SKM-1 (cell line): ENCODE results near the gene PHTF1.

ENCODE experiments used
- DNase-seq: peaks from one replicate; lab custom pipeline; 2025; ENCODE audit not compliant: unreplicated experiment; lab: John Stamatoyannopoulos, UW

PHTF1 gene

GRCh38 chr1:113759333-113760101, at the start of gene PHTF1:
Gene PHTF1 (minus strand): TSS chr1:113759486. CDS start chr1:113758703, 783 bp downstream.
- peak; percentile 65 for DNase-seq

GRCh38 chr1:113808450-113809195, 49.3 kb upstream of the PHTF1 start:
- no peak for DNase-seq

- DNase-seq: no peak
Observed at GRCh38 chr1:113805639-113806038, 46.4 kb upstream of the PHTF1 start.

- DNase-seq: no peak
Observed at GRCh38 chr1:113805256-113805531, 45.9 kb upstream of the PHTF1 start.

GRCh38 chr1:113804421-113805255, 45.4 kb upstream of the PHTF1 start:
- no peak for DNase-seq

GRCh38 chr1:113802367-113803007, 43.2 kb upstream of the PHTF1 start:
- no peak for DNase-seq

- DNase-seq: no peak
Observed at GRCh38 chr1:113800487-113800886, 41.2 kb upstream of the PHTF1 start.

- DNase-seq: no peak
Observed at GRCh38 chr1:113797472-113797871, 38.2 kb upstream of the PHTF1 start.

GRCh38 chr1:113793878-113794834, 34.9 kb upstream of the PHTF1 start:
- DNase-seq: no peak

- no peak for DNase-seq
Observed at GRCh38 chr1:113792986-113793385, 33.7 kb upstream of the PHTF1 start.

- no peak for DNase-seq
Observed at GRCh38 chr1:113792471-113792870, 33.2 kb upstream of the PHTF1 start.

- DNase-seq: no peak
Observed at GRCh38 chr1:113788802-113789201, 29.5 kb upstream of the PHTF1 start.

- no peak for DNase-seq
Observed at GRCh38 chr1:113787663-113788062, 28.4 kb upstream of the PHTF1 start.

GRCh38 chr1:113786069-113786468, 26.8 kb upstream of the PHTF1 start:
- no peak for DNase-seq

- no peak for DNase-seq
Observed at GRCh38 chr1:113784104-113784779, 25.0 kb upstream of the PHTF1 start.

- peak; percentile 92 for DNase-seq
Observed at GRCh38 chr1:113783254-113784103, 24.2 kb upstream of the PHTF1 start.

- no peak for DNase-seq
Observed at GRCh38 chr1:113782406-113782805, 23.1 kb upstream of the PHTF1 start.

- DNase-seq: no peak
Observed at GRCh38 chr1:113780374-113781146, 21.3 kb upstream of the PHTF1 start.
